OCI-LY7 (cell line): ENCODE data around the gene NDUFV2.

Experiments used
- EZH2phosphoT487 ChIP-seq: fragments of 200-600 bp; sonication (generic); IDR thresholded peaks from 2 replicates; pipeline ENCODE4 v1.6.1; 2018; ENCODE audit warnings: low read depth, borderline replicate concordance, mild to moderate bottlenecking, mixed run types, antibody characterized with exemption, low read length, moderate library complexity, mixed read lengths
- TF ChIP-seq, protein P1 (sequence below): fragments of 200-600 bp; sonication (generic); conservative IDR thresholded peaks from 2 replicates; pipeline ENCODE4 v1.5.1; 2014; ENCODE audit warnings: mild to moderate bottlenecking, antibody characterized with exemption, low read length, moderate library complexity, mixed read lengths

DNA sequence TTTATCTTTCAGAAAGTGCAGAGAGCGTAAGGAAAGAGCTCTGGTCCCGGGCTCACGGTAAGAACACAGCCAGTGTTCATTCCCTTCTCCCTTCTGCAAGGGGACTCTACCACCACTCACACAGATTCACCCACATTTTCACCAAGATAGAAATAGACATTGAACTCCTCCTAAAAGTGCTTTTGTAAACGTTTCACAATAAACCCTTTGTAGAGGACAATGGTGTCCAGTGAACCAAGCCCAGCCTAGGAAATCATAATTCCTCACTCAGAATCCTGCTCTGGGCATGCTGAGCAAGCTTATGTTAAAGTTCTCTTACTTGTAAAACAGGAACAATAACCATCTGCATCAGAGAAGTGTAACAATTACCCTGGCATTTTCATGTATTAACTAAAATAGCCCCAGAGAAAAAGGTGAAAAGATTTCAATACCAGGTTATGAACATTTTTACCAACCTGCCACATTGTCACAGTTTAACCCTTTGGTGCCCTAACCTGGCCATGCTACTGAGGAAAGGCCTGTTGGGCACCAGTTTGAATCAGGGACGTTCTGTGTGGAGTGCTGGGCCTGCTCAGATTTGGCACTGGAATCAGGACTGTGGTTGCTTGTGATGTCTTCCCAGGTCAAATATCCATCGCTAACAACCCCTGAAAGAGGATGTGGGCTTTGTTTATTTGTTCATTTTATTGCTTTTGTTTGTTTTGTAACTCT lies 22.5 kb upstream of the NDUFV2 start:
- TF ChIP-seq, protein P1, sequence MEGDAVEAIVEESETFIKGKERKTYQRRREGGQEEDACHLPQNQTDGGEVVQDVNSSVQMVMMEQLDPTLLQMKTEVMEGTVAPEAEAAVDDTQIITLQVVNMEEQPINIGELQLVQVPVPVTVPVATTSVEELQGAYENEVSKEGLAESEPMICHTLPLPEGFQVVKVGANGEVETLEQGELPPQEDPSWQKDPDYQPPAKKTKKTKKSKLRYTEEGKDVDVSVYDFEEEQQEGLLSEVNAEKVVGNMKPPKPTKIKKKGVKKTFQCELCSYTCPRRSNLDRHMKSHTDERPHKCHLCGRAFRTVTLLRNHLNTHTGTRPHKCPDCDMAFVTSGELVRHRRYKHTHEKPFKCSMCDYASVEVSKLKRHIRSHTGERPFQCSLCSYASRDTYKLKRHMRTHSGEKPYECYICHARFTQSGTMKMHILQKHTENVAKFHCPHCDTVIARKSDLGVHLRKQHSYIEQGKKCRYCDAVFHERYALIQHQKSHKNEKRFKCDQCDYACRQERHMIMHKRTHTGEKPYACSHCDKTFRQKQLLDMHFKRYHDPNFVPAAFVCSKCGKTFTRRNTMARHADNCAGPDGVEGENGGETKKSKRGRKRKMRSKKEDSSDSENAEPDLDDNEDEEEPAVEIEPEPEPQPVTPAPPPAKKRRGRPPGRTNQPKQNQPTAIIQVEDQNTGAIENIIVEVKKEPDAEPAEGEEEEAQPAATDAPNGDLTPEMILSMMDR = no peak
- TF ChIP-seq EZH2phosphoT487 = no peak
